Activated CD8-positive, alpha-beta memory T cell treated with anti-CD3 and anti-CD28 coated beads, Interleukin-2, amount 50 U/mL, for 24 hours (primary cell): Measurements from ENCODE around the gene IZUMO2.

Source experiments
- DNase-seq: peaks from one replicate; pipeline ENCODE4 v3.0.0-alpha.2; 2020; ENCODE audit errors: extremely low read depth

Gene IZUMO2

DNA sequence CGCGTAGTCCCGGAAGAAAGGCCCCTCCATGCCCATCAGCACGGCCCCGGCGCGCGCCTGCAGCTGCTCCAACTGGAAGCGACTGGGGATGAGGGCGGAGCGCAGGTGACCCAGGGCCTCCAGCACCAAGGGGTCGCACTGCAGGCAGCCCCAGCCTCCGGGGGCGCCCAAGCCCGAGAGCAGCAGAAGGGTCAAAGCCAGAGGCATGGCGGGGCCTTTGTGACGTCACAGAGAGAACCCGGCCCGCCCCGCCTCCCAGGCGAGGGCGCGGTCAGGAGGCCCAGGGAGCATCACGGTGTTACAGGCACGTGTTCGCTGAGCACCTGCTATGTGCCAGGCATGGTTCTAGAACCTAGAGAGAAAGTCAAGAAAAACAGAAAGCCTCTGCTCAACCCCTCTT, at the start of gene IZUMO2:
Gene IZUMO2, minus strand, starts transcription at position 294 of the 400 bp plus-strand sequence. Its CDS starts 87 bp downstream, at position 207.
- no peak for DNase-seq

DNA sequence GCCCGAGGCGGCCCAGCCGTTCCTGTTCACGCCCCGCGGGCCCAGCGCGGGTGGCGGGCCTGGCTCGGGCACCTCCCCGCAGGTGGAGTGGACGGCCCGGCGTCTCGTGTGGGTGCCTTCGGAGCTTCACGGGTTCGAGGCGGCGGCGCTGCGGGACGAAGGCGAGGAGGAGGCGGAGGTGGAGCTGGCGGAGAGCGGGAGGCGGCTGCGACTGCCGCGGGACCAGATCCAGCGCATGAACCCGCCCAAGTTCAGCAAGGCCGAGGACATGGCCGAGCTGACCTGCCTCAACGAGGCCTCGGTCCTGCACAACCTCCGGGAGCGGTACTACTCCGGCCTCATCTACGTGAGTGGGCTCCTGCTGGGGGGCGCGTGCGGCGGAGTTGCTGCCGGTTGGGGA, 47.3 kb upstream of the IZUMO2 start:
- no peak for DNase-seq

DNA sequence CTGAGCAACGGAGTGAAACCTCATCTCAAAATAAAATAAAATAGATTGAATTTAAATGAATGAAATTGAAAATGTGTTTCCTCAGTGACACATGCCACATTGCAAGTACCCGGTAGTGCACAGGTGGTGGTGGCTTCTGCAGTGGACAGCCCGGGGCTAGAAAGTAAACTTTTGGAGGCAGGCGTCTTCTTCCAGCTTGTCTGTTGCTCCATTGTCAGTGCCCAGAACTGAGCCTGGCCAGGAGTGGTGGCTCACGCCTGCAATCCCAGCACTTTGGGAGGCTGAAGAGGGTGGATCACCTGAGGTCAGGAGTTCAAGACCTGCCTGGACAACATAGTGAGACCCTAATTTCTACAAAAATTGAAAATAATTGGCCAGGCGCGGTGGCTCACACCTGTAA, 46.0 kb upstream of the IZUMO2 start:
- DNase-seq, result no peak

DNA sequence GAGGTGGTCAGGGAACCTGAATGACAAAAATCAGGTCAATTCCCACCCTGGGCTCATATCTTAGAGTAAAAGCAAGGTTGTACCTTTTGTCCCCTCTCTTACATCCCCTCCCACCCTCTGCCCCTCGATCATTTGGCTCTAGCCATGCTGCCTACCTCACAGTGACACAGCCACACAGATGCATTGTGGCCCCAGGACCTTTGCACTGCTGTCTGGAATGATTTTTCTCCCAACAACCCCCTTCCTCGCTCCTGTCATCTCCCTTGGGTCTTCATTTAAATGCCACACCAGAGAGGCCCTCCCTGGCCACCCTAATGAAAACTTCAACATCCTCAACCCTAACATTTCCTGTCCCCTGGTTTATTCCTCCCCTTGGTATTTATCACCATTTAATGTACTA, 44.6 kb upstream of the IZUMO2 start:
- DNase-seq, result no peak

DNA sequence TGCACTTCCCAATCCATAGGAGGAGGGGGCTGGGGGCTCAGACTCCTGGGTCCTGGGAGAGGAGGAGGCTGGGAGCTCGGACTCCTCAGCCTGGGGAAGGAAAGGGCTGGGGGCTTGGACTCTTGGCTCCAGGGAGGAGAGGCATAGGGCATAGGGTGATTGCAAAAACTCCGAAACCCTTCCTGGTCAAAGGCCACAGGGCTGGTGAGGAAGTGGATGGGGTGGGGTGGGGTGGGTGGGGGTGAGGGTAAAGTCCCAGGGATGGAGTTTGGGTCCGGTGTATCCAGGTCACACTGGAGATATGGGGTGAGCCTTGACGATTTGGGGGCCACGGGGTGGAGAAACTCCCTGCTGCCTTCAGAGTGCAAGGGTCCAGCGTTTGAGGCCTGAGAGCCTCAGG, 43.1 kb upstream of the IZUMO2 start:
- DNase-seq, result no peak

DNA sequence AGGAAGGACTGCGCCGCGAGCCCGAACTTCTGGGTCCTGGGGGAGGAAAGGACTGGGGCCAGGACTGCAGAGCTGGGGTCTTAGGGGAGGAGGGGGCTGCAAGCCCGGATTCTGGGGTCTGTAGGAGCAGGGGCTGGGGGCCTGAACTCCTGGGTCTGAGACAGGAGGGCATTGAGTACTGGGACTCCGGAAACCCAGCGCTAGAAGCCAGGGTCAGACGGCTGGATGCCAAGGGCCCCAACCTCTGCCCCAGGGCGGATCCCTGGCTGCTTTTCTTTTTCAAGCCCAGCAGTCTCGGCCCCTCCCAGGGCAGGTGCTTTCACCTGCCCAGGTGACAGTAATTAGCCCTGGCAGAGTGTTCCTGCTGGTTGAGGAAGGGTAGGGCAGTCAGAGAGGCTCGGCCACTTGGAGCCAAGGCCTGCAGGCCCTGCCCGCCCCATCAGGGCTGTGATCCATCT, 42.6 kb upstream of the IZUMO2 start:
- no peak for DNase-seq

DNA sequence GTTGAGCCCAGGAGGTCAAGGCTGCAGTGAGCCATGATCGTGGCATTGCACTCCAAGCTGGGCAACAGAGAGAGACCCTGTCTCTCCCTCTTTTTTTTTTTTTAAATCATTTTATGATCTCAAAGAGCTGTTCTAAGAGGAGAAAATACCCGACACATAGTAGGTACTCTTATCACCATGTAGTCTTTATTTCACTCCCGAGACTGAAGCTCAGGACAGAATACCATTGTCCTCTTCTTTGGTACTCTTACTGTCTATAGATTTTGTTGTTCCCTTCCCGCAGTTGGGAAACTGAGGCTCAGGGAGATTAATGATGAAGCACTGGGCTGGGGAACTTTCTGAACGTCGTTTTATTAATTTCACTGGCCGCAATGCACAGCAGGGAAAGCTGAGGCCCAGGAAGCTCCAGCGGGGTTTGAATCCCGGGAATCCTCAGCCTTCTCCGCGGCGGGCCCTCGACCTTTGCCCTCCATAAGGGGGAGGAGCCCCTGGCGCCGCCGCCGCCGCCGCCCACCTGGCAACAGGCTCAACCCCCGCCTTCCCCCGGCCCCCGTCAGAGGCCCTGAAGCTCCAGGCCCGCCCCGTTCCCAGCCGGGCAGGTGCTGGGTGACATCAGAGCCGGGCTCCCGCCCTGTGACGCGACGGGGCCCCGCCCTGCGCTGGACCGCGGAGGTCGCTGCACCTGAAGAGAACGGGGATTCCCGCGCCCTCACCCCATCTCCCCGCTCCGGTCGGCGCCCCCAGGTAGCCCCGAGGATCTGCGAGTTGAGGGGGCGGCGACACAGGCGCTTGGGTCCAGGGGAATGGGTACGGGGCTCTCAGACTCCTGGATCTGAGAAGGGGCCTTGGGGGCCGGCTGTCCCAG, 42.0 kb upstream of the IZUMO2 start:
- no peak for DNase-seq

DNA sequence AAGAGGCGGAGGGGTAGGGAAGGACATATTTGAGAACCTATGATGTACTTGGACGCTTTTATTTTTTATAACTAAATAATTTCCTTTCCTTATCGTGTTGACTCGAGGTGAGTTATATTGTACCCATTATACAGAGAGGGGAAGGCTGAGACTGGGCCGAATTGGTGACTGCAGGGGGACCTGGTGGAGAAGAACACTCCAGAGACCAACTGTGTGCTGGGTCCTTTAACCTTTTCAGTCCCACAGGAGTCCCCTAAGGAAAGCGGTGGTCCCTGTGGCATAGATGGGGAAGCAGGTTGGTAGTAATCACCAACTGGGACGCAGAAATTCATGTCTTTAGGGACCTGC, 41.0 kb upstream of the IZUMO2 start:
- no peak for DNase-seq

DNA sequence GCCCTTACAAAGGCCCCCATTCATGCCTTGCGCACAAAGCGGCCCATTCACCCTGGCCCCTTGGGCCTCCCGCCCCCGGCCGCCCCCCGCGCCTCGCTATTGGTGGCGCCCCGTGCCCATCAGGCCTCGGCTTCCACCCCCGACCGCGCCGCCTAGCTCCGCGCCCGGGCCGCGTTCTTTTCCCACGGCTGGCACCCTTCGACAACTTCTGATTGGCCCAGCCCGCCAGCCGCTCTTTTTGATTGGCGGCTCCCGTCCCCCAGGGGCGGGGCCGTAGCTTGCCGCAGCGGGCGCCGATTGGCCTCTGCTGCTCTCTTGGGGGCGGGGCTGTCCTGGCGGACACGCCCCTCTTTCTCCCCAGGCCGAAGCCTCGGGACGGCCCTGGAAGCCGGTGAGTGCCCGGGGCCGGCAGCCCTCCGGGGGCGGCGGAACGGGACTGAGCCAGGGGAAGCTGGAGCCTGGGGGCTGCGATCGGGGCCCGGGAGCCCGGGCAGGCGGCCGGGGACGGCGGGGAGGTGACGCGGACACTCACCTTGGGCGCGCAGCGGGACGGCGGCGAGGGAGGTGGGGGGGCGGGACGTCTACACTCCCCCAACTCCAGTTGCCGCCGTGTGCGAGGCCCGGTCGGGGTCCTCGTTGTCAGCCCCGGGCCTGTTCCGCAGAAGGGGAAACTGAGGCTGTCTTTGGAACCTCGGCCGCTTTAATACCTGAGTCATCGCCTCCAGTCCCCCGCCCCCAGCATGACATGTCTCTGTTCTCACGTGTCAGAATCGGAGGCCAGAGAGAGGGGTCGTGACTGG, 40.4 kb upstream of the IZUMO2 start, which contains the start of gene MYH14:
Gene MYH14, plus strand, starts transcription at position 342 of the 800 bp plus-strand sequence. CDS start 6,744 bp downstream, outside the sequence.
- DNase-seq, result no peak

DNA sequence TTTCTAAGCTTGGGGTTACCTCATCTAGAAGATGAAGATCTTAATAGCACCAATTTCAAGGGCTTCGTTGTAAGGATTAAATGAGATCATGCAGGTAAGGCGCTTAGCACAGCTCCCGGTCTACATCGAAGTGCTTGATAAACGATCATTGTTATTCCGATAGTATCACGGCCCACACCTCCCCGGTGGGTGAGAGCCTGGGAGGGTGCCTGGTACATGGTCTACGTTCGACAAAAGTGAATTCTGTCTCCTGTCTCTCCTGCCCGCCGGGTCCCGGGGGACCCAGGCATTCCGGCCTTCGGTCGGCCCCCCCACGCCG, 39.8 kb upstream of the IZUMO2 start:
- DNase-seq, result no peak

DNA sequence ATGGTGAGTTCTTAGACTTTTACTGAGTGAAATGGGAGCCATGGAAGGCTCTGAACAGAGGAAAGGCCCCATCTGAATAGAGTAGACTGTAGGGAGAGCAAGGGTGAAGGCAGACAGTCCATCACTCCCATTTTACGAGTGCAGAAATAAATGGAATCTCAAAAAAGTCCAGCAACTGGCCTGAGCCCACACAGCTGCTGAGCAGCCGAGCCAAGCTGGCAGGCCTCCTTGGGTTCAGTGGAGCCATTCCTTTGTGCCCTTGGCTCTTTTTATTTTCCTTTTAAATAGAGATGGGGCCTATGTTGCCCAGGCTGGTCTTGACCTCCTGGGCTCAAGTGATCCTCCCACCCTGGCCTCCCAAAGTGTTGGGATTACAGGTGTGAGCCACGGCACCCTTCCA, 39.3 kb upstream of the IZUMO2 start:
- DNase-seq, result no peak

DNA sequence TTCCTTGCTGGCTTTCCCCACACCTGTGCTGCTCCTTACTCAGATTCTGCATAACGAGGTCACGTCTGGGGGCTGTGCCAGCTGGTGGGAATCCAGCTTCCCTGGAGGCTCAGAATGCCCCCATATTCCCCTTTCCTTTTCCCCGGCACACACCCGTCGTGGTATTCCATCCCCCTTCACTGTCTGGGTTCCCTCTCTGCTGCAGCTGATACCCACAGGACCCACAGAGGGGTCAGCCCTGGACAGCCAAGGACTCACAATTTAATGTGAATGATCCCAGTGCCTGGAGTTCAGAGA, 36.1 kb upstream of the IZUMO2 start:
- DNase-seq, result no peak

DNA sequence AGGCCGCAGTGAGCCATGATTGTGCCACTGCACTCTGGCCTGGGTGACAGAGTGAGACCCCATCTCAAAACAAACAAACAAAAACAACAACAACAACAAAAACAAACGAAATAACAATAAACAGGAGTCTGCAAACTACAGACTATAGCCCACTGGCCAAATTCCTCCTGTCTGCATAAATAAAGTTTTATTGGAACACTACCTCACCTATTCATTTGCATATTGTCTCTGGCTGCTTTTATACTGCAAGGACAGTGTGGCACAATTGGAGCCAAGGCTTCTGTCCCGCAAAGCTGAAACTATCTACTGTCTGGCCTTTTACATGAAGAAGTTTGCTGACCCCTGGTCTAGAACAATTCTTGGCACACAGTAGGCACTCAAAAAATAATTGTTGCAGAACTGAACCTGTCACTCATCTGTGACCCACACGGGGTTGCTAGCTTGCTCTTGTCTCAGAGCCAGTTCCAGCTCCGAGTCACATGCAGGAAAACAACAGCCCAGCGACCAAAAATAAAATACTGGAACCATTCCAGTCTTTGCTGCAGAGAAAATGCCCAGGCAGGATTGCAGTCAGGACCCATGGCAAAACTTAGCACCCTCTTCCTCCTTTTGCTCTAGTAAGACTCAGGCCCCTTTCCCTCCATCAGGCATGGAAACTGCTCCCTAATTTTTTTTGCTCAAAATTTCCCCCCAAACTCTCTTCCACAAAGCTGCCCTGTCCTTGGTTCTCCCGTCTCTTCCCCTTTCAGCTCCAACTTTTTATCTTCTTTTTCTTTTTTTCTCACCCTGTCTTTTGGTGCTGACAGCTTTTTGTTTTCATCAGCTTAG, 35.6 kb upstream of the IZUMO2 start:
- DNase-seq, result no peak

DNA sequence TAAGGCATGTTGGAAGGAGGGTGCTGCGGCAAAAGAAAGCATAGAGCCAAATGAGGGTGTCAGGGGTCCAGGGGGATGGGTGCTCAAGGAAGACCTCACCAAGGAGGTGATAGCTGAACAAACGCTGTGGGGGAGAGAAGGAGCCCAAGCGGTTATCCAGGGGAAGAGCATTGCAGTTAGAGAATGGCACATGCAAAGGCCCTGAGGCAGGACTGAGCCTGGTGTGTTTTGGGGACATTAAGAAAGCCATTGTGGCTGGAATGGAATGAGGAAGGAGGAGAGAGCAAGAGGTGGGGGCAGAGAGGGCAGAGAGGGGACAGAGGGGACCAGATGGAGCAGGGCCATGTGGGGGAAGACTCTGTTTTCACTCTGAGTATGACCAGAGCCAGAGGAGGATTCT, 34.3 kb upstream of the IZUMO2 start:
- no peak for DNase-seq

DNA sequence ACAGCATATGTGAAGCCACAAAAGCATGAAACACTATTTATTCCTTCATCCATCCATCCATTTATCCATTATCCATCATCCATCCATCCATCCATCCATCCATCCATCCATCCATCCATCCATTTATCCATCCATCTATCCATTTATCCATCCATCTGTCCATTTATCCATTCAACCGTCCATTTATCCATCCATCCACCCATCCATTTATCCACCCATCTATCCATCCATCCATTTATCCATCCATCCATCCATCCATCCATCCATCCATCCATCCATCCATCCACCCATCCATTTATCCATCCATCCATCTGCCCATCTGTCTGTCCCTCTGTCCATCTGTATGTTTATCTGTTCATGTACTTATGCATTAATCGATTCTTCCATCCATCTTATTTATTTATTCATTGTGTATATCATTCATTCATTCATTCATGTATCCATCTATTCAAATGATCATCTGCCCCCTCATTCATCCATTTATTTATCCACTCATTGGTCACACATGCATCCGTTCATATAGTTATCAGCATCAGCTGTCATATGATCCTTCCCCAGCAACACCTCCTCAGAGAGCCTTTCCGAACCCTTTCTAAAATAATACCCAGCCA, 33.3 kb upstream of the IZUMO2 start:
- no peak for DNase-seq

DNA sequence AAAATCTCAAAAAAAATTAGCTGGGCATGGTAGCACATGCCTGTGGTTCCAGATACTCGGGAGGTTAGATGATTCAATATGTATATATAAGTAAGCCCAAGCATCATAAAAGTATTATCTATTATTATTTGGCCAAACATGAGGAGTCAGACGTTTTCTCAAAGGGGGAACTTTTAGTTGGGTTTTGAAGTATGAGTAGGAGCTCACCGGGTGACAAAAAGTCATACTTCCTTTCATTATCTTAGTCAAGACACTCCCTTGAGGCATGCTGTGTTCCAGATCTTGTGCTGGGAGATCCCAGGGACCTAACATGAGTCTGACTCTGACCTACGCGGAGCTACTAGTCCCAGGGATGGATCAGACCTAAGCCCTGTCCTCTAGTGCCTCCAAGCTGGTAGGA, 32.1 kb upstream of the IZUMO2 start:
- DNase-seq, result no peak

DNA sequence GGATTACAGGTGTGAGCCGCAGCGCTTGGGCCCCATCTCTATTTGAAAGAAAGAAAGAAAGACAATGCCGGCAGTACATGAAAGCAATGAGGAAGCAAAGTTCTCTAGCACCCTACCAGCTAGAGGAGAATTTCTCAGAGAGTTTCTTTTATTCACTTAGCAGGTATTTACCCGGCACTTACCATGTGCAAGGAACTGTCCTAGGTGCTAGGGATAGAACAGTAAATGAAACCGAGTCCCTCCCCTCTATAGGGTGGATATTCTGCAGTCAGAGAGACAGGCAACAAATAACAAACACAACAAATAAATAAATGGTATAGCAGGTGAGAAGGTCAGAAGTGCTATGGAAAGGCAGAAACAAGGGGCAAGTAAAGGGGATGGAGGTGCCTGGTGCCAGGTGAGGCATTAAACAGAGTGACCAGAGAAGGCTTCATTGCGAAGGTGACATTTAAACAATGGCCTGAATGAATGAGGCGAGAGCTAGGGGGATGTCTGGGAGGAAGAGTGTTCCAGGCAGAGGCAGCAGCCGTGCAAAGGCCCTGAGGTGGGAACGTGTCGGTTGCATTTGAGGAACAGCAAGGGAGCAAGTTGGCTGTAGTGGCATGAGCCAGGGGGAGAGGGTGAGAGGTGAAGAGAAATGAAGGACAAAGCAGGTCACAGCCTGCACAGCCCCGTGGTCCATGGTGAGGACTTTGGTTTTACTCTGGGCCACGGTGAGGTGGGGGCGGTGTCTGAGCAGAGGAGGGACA, 29.6 kb upstream of the IZUMO2 start:
- no peak for DNase-seq

DNA sequence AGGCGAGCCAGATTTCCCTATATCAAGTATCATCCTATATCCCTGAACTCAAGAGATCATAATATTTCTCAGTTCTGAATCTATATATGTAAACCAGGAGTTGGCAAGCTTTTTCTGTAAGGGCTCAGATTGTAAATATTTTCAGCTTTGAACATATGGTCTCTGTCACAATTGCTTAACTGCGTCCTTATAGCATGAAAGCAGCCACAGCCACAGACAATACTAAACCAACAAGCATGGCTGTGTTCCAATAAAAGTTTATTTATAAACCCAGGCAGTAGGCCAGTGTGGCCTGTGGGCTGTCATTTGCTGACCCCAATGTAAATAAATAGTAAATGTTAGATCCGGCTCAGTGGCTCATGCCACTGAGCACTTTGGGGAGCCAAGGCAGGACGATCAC, 28.1 kb upstream of the IZUMO2 start:
- no peak for DNase-seq

DNA sequence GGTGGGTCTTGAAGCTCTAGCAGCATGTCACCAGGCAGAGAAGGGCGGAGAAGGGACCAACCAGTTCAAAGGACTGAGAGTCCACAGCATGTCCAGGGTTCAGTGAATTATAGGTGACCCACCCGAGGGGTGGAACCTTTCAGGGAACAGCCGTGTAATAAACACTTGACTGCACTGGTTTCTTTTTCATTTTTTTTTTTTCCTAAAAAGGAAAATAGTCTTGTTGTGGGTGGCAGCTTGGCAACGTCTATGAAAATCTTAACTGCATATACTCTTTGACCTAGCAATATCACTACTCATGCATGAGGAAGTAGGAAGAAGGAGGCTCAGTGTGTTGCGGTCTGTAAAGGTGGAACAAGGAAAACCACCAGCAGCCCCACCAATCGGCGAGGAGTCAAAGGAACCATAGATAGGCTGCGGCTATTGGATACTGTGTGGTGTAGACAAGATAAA, 27.4 kb upstream of the IZUMO2 start:
- no peak for DNase-seq

DNA sequence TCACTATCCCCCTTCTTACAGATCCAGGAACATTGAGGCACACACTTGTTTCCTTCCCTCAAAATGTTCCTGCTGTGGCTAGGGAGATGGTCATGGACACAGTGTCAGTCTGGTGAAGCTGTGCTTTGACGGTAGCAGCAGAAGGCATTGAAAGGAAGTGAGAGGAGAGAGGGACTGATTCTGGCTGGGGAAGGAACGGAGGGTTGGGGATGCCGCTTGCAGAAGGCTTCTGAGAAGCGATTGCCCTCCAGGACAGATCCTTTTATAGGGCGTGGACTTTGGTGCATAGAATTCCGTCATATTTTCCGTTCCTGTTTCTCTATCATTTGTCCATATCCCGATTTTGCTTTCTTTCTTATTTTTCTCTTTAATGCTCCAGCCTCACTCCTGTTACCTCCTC, 26.2 kb upstream of the IZUMO2 start:
- DNase-seq, result no peak

DNA sequence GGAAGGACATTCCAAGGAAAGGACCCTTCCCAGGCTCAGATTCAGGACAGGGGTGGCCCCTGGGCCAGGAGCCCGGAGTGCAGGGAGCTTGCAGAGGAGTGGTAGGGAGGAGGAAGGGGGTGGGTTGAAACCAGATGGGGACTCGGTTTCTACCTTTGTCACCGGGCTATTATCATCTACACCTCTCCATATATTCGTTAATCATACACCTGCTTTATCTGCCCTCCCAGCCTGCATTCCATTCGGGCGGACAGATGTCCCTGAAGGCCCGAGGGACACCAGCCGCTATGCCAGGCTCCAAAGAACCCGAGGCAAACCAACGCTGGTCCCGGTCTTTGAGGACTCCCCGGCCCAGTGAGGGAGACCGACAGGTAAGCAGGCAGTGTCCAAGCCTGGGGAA, 24.9 kb upstream of the IZUMO2 start:
- DNase-seq, result no peak
